GM18505 (cell line): ENCODE measurements around the gene ZNF124.
"Not testable (repeated sequence)": the region's sequence is repeated elsewhere in the genome, so short reads cannot be mapped to it uniquely, and the experiment has no call there.

Source experiments
- ATAC-seq: cut with Tn5 transposase; IDR thresholded peaks from one replicate; pipeline ENCODE4 v1.9.1; 2021; ENCODE audit not compliant: unreplicated experiment
- POLR2A ChIP-seq: IDR thresholded peaks from 4 replicates; pipeline ENCODE4 v1.6.1; 2011; ENCODE audit warnings: borderline replicate concordance; ENCODE audit not compliant: insufficient read depth, insufficient read length; ENCODE audit errors: extremely low read depth

ZNF124 gene

DNA sequence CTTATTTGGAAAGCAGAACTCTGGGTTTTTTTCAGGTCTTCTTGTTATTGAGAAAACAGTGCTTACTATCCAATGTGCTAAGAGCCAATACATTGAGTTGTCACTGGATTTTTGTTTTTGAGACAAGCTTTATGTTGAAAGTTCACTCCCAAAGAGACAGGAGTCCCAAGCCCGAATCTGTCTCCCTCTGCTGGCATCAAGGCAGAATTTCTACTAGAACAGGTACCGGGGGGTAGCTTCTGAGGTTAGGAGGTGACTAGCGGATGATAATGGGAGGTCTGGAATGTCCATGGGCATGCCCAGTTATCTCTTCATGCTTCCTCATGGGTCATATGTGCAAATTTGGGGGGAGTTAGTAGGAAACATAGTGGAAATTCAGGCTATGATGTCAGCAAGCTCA lies 25.1 kb downstream of the ZNF124 start:
- ATAC-seq: no peak
- no peak for TF ChIP-seq POLR2A

DNA sequence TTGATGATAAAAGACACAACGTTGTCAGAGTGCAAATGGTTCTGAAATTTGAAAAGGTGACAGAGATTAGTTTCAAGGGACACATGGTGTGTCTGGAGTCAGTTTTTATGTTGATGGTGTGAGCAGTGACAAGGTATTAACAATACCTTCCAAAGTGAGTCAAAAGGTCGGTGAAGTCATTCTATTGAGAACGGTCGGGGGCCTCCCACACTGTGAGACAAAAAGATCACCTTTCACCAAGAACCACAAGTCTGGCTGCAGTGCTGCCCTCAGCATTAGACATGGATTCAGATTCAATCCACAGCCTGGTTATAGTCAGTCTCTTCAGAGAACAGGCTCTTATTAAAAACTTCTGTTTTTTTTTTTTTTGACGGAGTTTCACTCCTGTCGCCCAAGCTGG lies 26.5 kb downstream of the ZNF124 start:
- TF ChIP-seq POLR2A: no peak
- ATAC-seq: no peak

- not testable (repeated sequence) for ATAC-seq
Observed at GRCh38 chr1:247139557-247139956, 32.3 kb downstream of the ZNF124 start.

DNA sequence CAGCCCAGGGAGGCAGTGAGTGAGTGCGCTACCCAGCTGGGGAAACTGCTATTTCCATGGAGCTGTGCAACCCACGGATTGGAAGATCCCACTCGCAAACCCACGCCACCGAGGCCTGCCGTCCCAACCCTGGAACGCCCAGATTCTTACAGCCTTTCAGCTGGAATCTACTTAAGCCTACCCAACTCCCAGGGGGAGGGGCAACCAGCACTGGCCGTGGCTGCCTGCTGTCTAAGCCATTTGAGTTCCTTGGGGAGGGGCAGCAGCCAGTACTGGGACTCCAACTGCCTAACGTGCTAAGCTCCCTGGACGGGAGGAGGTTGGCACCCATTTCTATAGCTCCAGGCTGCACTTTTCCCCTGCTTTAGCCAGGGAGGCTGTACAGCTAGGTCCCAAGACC lies 40.6 kb downstream of the ZNF124 start:
- no peak for ATAC-seq
- TF ChIP-seq POLR2A: no peak

DNA sequence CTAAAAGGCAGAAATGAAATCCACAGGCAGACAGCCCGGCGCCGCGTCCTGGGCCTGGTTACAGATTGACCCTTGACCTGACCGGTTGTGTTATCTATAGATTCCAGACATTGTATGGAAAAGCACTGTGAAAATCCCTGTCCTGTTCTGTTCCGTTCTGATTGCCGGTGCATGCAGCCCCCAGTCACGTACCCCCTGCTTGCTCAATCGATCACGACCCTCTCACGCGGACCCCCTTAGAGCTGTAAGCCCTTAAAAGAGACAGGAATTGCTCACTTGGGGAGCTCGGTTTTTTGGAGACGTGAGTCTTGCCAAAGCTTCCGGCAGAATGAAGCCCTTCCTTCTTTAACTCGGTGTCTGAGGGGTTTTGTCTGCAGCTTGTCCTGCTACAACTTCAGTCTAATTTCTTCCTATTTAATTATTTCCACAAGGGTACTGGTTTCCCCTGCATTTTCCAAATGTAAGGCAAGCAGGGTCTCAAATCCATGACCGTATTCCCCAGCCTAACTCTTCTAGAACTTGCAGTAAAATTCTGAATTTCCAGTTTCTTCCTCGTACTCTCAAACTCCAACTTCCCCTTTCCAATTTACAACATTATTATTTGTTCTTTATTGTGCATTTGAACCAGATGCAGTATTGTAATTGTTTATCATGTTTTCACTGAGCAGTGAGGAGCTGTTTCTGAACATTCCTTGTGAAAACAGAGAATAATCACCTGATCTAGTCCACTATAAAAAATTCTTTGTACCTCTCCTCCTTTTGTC lies 44.1 kb downstream of the ZNF124 start:
- ATAC-seq: not testable (repeated sequence)

DNA sequence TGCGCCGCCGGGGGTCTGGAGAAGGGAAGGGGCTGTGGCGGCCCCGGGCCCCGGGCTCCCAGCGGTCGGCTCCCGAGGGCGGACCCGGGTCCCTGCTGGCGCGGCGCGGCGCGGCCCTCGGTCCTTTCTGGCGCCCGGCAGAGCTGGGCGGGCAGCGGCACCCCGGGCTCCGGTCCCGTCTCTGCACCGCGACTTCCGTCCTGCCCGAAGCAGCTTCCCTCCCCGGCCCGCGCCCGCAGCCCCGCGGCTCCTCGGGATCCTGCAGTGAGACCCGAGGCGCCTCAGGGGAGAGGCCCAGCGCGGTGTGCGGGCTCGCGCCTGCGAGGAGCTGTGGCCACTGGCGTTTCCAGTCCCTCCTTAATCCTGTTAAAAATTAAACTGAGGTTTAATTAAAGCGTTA lies 45.2 kb downstream of the ZNF124 start:
- peak; percentile 56 for ATAC-seq

- peak; percentile 99 for ATAC-seq
Observed at GRCh38 chr1:247126166-247126565, 45.7 kb downstream of the ZNF124 start.

- TF ChIP-seq POLR2A: no peak
- no peak for ATAC-seq
Observed at GRCh38 chr1:247121382-247121781, 50.4 kb downstream of the ZNF124 start.

DNA sequence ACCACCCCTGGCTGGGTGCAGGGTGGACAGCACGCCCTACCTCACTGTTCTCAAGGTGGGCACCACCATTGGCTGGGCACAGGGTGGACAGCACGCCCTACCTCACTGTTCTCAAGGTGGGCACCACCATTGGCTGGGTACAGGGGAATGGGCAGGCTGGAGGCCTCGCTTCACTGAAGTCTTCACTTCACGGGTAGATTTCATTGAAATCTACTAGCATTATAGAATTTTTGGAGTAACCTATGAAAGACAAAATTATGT lies 51.5 kb downstream of the ZNF124 start:
- not testable (repeated sequence) for ATAC-seq

DNA sequence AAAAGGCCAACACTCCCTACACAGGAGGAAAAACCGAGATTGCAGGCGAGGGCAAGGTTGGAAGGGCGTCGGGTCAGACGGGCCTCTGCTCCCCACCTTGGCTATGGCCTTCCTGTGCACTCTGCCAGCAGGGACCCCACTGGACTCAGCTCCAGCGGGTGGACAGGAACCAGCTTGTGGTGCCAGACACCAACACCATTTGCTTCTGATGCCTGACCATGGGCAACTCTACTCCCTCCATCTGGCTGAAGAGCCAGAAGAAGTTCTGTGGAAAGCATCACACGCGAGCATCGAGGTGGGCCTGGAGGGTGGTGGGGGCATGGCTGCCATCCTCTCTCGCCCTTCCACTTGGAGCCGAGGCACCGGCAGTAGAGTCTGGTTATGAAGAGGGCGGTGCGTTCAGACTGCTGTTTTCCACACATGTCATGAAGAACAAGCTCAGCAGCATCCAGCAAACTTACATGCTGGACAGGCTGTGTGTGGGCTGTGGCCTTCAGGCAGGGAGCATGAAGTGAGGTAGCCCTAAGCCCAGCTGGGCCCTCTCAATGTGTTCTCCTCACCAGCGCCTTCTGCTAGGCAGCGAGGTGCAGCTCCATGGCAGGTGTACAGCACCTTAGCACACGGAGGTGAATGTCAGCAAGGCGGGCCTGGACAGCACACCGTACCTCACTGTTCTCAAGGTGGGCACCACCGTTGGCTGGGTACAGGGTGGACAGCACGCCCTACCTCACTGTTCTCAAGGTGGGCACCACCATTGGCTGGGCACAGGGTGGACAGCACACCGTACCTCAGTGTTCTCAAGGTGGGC lies 52.0 kb downstream of the ZNF124 start:
- TF ChIP-seq POLR2A: no peak
- ATAC-seq: no peak

DNA sequence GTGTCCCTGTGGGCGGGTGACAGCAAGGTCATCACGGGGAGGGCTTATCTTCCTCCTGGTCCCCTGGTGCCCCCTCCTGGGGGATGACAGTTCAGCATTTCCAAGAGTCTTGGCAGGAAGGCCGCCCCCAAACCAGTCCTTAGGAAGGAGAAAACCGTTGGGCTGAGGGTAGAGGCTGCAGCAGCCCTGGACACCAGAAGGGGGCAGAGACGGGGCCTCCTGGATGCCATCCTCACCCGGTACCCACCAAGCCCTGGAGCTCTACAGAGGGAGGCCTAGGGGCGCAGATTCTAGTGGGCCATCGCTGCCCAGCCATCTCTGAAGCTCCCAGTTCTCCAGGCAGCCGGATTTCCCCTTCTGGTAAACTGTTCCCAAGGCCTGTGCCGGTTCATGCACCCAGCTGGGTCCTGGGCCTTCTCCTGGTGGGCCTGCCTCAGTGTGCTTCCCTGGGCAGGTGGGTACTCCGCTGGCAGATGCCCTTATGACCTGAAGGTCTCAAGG lies 52.8 kb downstream of the ZNF124 start:
- ATAC-seq: no peak
- TF ChIP-seq POLR2A: no peak

GRCh38 chr1:247115545-247115944 lies 56.3 kb downstream of the ZNF124 start:
- no peak for ATAC-seq
- TF ChIP-seq POLR2A: no peak

- no peak for ATAC-seq
- no peak for TF ChIP-seq POLR2A
Observed at GRCh38 chr1:247115141-247115510, 56.7 kb downstream of the ZNF124 start.

DNA sequence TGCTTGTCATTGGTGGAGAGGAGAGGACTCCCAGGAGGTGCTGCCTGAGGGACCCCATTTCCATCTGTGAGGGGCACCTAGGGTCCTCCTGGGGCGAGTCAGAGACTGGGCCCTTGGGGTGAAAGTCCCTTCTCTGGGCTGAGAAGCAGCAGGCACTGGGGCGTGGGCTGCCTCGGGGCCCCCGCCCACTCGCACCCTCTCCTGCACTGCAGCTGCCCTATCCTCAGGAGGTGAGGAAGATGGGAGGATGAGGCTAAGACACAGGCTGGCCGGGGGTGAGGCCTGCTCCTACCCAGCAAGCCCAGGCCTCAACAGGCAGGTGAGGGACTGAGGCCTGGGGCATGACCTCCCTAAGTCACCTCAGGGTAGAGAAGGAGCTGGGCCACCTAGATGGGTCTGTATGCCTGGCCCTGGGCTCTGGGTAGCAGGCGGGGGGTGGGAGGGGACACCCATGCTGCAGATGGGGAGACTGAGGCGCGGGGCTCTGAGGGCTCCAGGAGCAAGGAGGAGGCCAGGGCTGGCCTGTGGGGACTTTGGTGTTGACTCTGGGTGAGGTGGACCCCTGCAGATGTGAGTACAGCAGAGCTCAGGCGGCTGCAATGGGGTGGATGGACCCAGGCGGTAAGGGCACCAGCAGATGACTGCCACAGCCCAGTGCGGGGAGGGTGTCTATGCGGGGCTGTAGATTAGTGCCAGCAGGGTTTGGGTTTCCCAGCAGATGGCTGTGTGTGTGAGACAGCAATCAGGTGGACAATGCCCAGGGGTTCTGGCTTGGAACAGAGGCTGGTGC lies 57.3 kb downstream of the ZNF124 start:
- no peak for ATAC-seq
- TF ChIP-seq POLR2A: no peak
